ENCODE data around the gene OCSTAMP. TPM values are rescaled to one million over a fixed set of nuclear protein-coding genes. Genes with fewer than 3 reads are reported as not detected.

The OCSTAMP gene
- total RNA-seq, 4 donors from 2014 or later: not detected

- DNase-seq: no peak
- Histone ChIP-seq H3K4me1 (no peaks in the 10 kb centered on the region), H3K9me3 (no peaks in the 10 kb centered on the region), H3K4me3 (no peak overlapping the region), H3K27ac (no peak overlapping the region), H3K36me3 (no peaks in the 10 kb centered on the region), H3K27me3 (no peaks in the 10 kb centered on the region)
- intact Hi-C loops (cut with DNase I; ENCODE audit: low total_unique reads): no loop called here
- TF ChIP-seq CTCF (IDR thresholded peaks at IDR 0.05) (no peak), POLR2A (IDR thresholded peaks at IDR 0.05) (no peak)
Measured at GRCh38 chr20:46507760-46508407, 42.6 kb downstream of the OCSTAMP start.

GRCh38 chr20:46505506-46505905, 44.9 kb downstream of the OCSTAMP start:
- intact Hi-C loops (cut with DNase I; ENCODE audit: low total_unique reads): no loop called here
- TF ChIP-seq CTCF (IDR thresholded peaks at IDR 0.05) (no peak), POLR2A (IDR thresholded peaks at IDR 0.05) (no peak)
- no peaks in the 10 kb centered on the region for H3K36me3 ChIP-seq
- H3K4me3 ChIP-seq: no peak overlapping the region
- DNase-seq: no peak
- peaks cover 0 to 9% of the 10 kb centered on the region in 2 donors for H3K9me3 ChIP-seq
- H3K27ac ChIP-seq: no peak overlapping the region
- H3K27me3 ChIP-seq: no peaks in the 10 kb centered on the region
- H3K4me1 ChIP-seq: no peaks in the 10 kb centered on the region

GRCh38 chr20:46501961-46502360, 48.5 kb downstream of the OCSTAMP start:
- Histone ChIP-seq H3K27ac (no peak overlapping the region), H3K36me3 (no peaks in the 10 kb centered on the region), H3K4me3 (no peak overlapping the region), H3K4me1 (no peaks in the 10 kb centered on the region), H3K9me3 (peaks cover 0 to 17% of the 10 kb centered on the region in 2 donors), H3K27me3 (no peaks in the 10 kb centered on the region)
- DNase-seq: no peak
- intact Hi-C loops (cut with DNase I; ENCODE audit: low total_unique reads): no loop called here
- no peak for TF ChIP-seq POLR2A (IDR thresholded peaks at IDR 0.05)
- TF ChIP-seq CTCF (IDR thresholded peaks at IDR 0.05): no peak

GRCh38 chr20:46501337-46501942, 49.0 kb downstream of the OCSTAMP start:
- H3K4me1 ChIP-seq: no peaks in the 10 kb centered on the region
- peaks cover 0 to 17% of the 10 kb centered on the region in 2 donors for H3K9me3 ChIP-seq
- H3K27me3 ChIP-seq: no peaks in the 10 kb centered on the region
- H3K36me3 ChIP-seq: no peaks in the 10 kb centered on the region
- H3K4me3 ChIP-seq: no peak overlapping the region
- TF ChIP-seq CTCF (IDR thresholded peaks at IDR 0.05) (no peak), POLR2A (IDR thresholded peaks at IDR 0.05) (no peak)
- intact Hi-C loops (cut with DNase I; ENCODE audit: low total_unique reads): no loop called here
- no peak for DNase-seq
- no peak overlapping the region for H3K27ac ChIP-seq

GRCh38 chr20:46494077-46494476, 56.4 kb downstream of the OCSTAMP start:
- TF ChIP-seq POLR2A (IDR thresholded peaks at IDR 0.05) (no peak), CTCF (IDR thresholded peaks at IDR 0.05) (no peak)
- H3K27ac ChIP-seq: no peak overlapping the region
- DNase-seq: no peak
- H3K36me3 ChIP-seq: no peaks in the 10 kb centered on the region
- no peak overlapping the region for H3K4me3 ChIP-seq
- no peaks in the 10 kb centered on the region for H3K9me3 ChIP-seq
- intact Hi-C loops (cut with DNase I; ENCODE audit: low total_unique reads): no loop called here
- H3K27me3 ChIP-seq: no peaks in the 10 kb centered on the region
- no peaks in the 10 kb centered on the region for H3K4me1 ChIP-seq
